MM.1S (cell line): ENCODE measurements around the gene IGF1R.

Experiments used
- EZH2 ChIP-seq: fragments of 300-600 bp; sonication (generic); optimal IDR thresholded peaks from 2 replicates; pipeline ENCODE3; 2017; ENCODE audit warnings: low read depth, mild to moderate bottlenecking, antibody characterized with exemption, low read length, mixed read lengths
- TF ChIP-seq, protein P1 (sequence below): fragments of 300-600 bp; sonication (generic); IDR thresholded peaks from 2 replicates; pipeline ENCODE4 v1.5.1; 2016; ENCODE audit warnings: antibody characterized with exemption, low read length, mixed read lengths

GRCh38 chr15:98896802-98897732, 248.7 kb downstream of the IGF1R start:
- no peak for TF ChIP-seq EZH2
- TF ChIP-seq, protein P1, sequence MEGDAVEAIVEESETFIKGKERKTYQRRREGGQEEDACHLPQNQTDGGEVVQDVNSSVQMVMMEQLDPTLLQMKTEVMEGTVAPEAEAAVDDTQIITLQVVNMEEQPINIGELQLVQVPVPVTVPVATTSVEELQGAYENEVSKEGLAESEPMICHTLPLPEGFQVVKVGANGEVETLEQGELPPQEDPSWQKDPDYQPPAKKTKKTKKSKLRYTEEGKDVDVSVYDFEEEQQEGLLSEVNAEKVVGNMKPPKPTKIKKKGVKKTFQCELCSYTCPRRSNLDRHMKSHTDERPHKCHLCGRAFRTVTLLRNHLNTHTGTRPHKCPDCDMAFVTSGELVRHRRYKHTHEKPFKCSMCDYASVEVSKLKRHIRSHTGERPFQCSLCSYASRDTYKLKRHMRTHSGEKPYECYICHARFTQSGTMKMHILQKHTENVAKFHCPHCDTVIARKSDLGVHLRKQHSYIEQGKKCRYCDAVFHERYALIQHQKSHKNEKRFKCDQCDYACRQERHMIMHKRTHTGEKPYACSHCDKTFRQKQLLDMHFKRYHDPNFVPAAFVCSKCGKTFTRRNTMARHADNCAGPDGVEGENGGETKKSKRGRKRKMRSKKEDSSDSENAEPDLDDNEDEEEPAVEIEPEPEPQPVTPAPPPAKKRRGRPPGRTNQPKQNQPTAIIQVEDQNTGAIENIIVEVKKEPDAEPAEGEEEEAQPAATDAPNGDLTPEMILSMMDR = no peak
